ENCODE measurements around the gene PRCC. TPM values are rescaled to one million over a fixed set of nuclear protein-coding genes. Genes with fewer than 3 reads are reported as not detected.
A peak's percentile ranks its signal among the peaks of the same experiment; 100 is the strongest.

PRCC gene
- total RNA-seq, 2 experiments from 2014 or later: 71.9 to 75.5 TPM

- Mint-ChIP-seq H3K27me3 (ENCODE audit: low read depth) (no peaks in the 10 kb centered on the region), H3K9me3 (ENCODE audit: insufficient read depth) (no peaks in the 10 kb centered on the region), H3K4me1 (ENCODE audit: low read depth) (peaks cover 65% of the 10 kb centered on the region), H3K36me3 (ENCODE audit: low read depth) (peaks cover 70% of the 10 kb centered on the region), H3K4me3 (peak overlapping the region; percentile 42), H3K27ac (peak overlapping the region; percentile 84)
- CTCF ChIA-PET: interaction anchor here (0.6 to 11.2 kb wide), 11 partner anchors 8 to 119 kb away, joined by 3 to 164 read pairs (median 4); partner anchors contain the start of genes INSRR and NTRK1
- POLR2A ChIA-PET: interaction anchor here (1.3 to 12.8 kb wide), 7 partner anchors 8 to 53 kb away, joined by 4 to 115 read pairs (median 6); partner anchors contain the start of genes INSRR, NTRK1 and SH2D2A
- ATAC-seq (no peak), DNase-seq (no peak)
Measured at GRCh38 chr1:156808186-156809030, 41.1 kb downstream of the PRCC start.

- Mint-ChIP-seq H3K36me3 (ENCODE audit: low read depth) (peaks cover 79% of the 10 kb centered on the region), H3K27ac (peak overlapping the region; percentile 84), H3K4me3 (no peak overlapping the region), H3K4me1 (ENCODE audit: low read depth) (peaks cover 69% of the 10 kb centered on the region), H3K27me3 (ENCODE audit: low read depth) (no peaks in the 10 kb centered on the region), H3K9me3 (ENCODE audit: insufficient read depth) (no peaks in the 10 kb centered on the region)
- ATAC-seq (no peak), DNase-seq (no peak)
- POLR2A ChIA-PET: interaction anchor here (1.6 to 5.7 kb wide), 2 partner anchors 8 to 24 kb away, joined by 4 to 30 read pairs; no protein-coding TSS in a partner anchor
- CTCF ChIA-PET: interaction anchor here (0.6 to 11.2 kb wide), 5 partner anchors 8 to 83 kb away, joined by 3 to 164 read pairs (median 13); partner anchors contain the start of genes INSRR and NTRK1
Measured at GRCh38 chr1:156809281-156809680, 41.9 kb downstream of the PRCC start.

DNA sequence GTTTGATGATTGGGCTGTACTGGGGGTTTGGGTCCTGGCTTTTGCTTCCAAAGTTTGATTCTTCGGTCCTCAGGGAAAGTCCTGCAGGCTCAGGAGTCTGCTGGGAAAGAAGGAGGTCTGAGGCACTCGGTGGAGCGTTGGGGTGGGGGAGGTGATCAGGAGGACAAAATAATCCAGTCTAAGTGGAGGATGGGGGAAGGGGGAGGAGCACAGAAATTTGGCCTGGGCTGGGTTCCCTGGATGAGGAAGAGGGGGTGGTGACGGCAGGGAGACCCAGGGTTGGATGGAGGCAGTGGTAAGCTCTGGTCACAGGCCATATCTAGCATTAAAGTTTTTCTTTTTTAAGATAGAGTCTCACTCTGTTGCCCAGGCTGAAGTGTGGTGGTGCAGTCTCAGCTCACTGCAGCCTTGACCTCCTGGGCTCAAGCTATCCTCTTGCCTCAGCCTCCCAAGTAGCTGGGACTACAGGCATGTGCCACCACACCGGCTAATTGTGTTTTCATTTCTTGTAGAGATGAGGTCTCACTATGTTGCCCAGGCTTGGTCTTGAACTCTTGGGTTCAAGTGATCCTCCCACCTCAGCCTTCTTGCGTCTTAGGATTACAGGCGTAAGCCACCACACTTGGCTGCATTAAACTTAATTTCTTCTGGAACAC, 42.5 kb downstream of the PRCC start:
- POLR2A ChIA-PET: interaction anchor here (0.6 to 5.7 kb wide), 3 partner anchors 9 to 39 kb away, joined by 3 to 30 read pairs (median 4); no protein-coding TSS in a partner anchor
- Mint-ChIP-seq H3K27ac (peak overlapping the region; percentile 66), H3K36me3 (ENCODE audit: low read depth) (peaks cover 84% of the 10 kb centered on the region), H3K9me3 (ENCODE audit: insufficient read depth) (no peaks in the 10 kb centered on the region), H3K4me1 (ENCODE audit: low read depth) (peaks cover 71% of the 10 kb centered on the region), H3K27me3 (ENCODE audit: low read depth) (no peaks in the 10 kb centered on the region), H3K4me3 (no peak overlapping the region)
- DNase-seq (no peak), ATAC-seq (no peak)
- CTCF ChIA-PET: interaction anchor here (0.8 to 11.2 kb wide), 5 partner anchors 10 to 84 kb away, joined by 4 to 164 read pairs (median 20); partner anchors contain the start of genes INSRR and NTRK1

GRCh38 chr1:156811168-156811567, 43.8 kb downstream of the PRCC start:
- Mint-ChIP-seq H3K36me3 (ENCODE audit: low read depth) (peaks cover 91% of the 10 kb centered on the region), H3K27ac (peak overlapping the region; percentile 100), H3K27me3 (ENCODE audit: low read depth) (no peaks in the 10 kb centered on the region), H3K4me3 (no peak overlapping the region), H3K9me3 (ENCODE audit: insufficient read depth) (no peaks in the 10 kb centered on the region), H3K4me1 (ENCODE audit: low read depth) (peaks cover 78% of the 10 kb centered on the region)
- POLR2A ChIA-PET: interaction anchor here (1.0 to 5.7 kb wide), 2 partner anchors 10 to 38 kb away, joined by 4 to 30 read pairs; no protein-coding TSS in a partner anchor
- no peak for DNase-seq
- ATAC-seq: no peak
- CTCF ChIA-PET: interaction anchor here (1.9 to 11.2 kb wide), 4 partner anchors 11 to 85 kb away, joined by 5 to 164 read pairs (median 54); partner anchors contain the start of genes INSRR and NTRK1

DNA sequence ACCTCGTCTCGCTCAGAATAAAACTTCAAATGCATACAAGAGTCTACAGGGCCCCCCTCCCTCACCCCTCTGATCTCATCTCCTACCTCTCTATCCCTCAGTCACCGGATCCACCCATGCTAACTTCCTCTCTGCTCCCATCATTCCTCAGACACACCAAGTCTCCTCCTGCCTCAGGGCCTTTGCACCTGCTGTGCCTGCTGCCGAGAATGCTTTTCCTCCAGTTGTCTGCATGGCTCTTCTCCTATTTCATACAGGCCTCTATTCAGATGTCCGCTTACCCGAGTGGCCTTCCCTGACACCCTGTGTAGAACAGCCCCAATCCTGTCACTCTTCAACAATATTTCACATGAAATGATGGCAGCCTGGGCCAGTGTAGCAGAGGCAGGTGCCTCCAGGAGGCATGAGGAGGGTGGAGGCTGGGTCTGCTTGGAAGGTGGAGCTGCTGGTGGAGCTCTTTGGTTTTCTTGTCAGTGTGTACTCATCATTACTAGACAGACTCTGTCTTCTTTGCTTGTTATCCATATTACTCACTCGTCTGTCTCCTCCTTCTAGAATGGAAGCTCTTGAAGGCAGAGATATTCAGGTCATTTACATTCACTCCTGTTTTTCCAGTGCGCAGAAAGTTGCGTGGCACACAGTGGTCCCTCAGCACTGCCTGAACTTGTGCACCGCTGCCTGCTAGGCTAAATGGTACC, 45.1 kb downstream of the PRCC start:
- peaks cover 84% of the 10 kb centered on the region for H3K36me3 Mint-ChIP-seq (ENCODE audit: low read depth)
- peaks cover 78% of the 10 kb centered on the region for H3K4me1 Mint-ChIP-seq (ENCODE audit: low read depth)
- H3K9me3 Mint-ChIP-seq (ENCODE audit: insufficient read depth): no peaks in the 10 kb centered on the region
- peak overlapping the region; percentile 92 for H3K4me3 Mint-ChIP-seq
- peak overlapping the region; percentile 100 for H3K27ac Mint-ChIP-seq
- ATAC-seq (no peak), DNase-seq (no peak)
- POLR2A ChIA-PET: interaction anchor here (2.4 to 5.7 kb wide), 2 partner anchors 11 to 36 kb away, joined by 10 to 30 read pairs; no protein-coding TSS in a partner anchor
- CTCF ChIA-PET: interaction anchor here (0.9 to 11.2 kb wide), 12 partner anchors 10 to 151 kb away, joined by 3 to 164 read pairs (median 8); partner anchors contain the start of genes INSRR, MRPL24 and NTRK1
- no peaks in the 10 kb centered on the region for H3K27me3 Mint-ChIP-seq (ENCODE audit: low read depth)

DNA sequence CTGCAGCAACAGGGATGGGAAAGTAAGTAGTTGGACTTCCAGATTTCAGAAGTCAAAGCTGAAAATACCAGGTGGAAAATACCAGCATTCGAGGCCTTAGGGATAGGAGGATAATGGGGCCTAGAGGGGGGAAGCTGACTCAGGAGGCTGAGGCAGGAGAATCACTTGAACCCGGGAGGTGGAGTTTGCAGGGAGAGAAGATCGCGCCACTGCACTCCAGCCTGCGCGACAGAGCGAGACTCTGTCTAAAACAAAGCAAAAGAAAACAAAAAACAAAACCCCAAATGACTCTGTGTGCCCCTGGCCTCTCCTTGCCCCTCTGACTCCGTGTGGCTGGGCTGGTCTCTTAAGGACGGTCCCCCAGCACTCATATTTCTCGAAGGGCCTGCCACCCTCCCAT, 46.0 kb downstream of the PRCC start:
- POLR2A ChIA-PET: interaction anchor here (0.6 to 5.7 kb wide), 6 partner anchors 7 to 48 kb away, joined by 3 to 39 read pairs (median 8); no protein-coding TSS in a partner anchor
- Mint-ChIP-seq H3K27ac (peak overlapping the region; percentile 100), H3K9me3 (ENCODE audit: insufficient read depth) (no peaks in the 10 kb centered on the region), H3K27me3 (ENCODE audit: low read depth) (no peaks in the 10 kb centered on the region), H3K4me1 (ENCODE audit: low read depth) (peaks cover 74% of the 10 kb centered on the region), H3K4me3 (peak overlapping the region; percentile 92), H3K36me3 (ENCODE audit: low read depth) (peaks cover 76% of the 10 kb centered on the region)
- DNase-seq (no peak), ATAC-seq (no peak)
- CTCF ChIA-PET: interaction anchor here (1.0 to 11.2 kb wide), 15 partner anchors 9 to 79 kb away, joined by 3 to 164 read pairs (median 6); partner anchors contain the start of genes INSRR, MRPL24, NTRK1 and PEAR1

GRCh38 chr1:156813750-156814570, 46.6 kb downstream of the PRCC start:
- CTCF ChIA-PET: interaction anchor here (0.7 to 11.2 kb wide), 27 partner anchors 8 to 152 kb away, joined by 3 to 164 read pairs (median 4); partner anchors contain the start of genes INSRR, MRPL24, NTRK1 and PEAR1
- ATAC-seq (peak; percentile 55), DNase-seq (peak; percentile 83)
- Mint-ChIP-seq H3K27me3 (ENCODE audit: low read depth) (no peaks in the 10 kb centered on the region), H3K36me3 (ENCODE audit: low read depth) (peaks cover 71% of the 10 kb centered on the region), H3K27ac (peak overlapping the region; percentile 100), H3K4me1 (ENCODE audit: low read depth) (peaks cover 70% of the 10 kb centered on the region), H3K9me3 (ENCODE audit: insufficient read depth) (no peaks in the 10 kb centered on the region), H3K4me3 (peak overlapping the region; percentile 92)
- POLR2A ChIA-PET: interaction anchor here (0.6 to 5.7 kb wide), 6 partner anchors 8 to 48 kb away, joined by 3 to 39 read pairs (median 8); no protein-coding TSS in a partner anchor

DNA sequence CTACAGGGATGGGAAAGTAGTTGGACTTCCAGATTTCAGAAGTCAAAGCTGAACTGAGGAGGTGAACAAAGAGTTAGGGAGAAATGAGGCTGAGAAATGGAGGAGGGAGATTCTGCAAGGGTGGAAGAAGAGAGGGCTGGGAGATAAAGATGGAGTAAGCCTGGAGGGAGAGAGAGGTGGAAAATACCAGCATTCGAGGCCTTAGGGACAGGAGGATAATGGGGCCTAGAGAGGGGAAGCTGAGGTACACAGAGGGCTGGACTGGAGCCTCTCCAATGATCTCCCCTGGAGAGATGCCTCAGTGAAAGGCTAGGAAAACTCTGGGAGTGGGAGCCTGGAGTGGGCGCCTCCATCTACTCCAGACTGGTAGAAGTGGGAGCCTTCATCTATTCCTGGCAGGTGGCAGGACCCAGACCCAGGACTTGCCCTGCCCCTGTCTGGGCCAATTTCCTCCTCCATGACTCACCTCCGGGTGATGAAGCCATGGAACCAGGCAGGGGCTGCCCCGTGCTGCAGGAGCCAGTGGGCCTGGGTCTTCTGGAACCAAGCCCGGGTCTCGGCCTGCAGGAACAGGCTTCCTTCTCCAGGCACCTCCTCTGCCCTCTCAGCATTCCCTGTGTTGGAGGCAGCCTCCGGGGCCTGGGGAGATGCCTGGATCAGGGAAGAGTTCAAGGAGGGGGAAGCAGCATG, 47.4 kb downstream of the PRCC start:
- peak overlapping the region; percentile 100 for H3K27ac Mint-ChIP-seq
- ChIA-PET CTCF (interaction anchor here (0.7 to 11.2 kb wide), 25 partner anchors 8 to 151 kb away, joined by 3 to 164 read pairs (median 4); partner anchors contain the start of genes INSRR, MRPL24, NTRK1 and PEAR1), POLR2A (interaction anchor here (1.2 to 5.7 kb wide), 5 partner anchors 9 to 47 kb away, joined by 5 to 39 read pairs (median 10); no protein-coding TSS in a partner anchor)
- H3K27me3 Mint-ChIP-seq (ENCODE audit: low read depth): no peaks in the 10 kb centered on the region
- peaks cover 65% of the 10 kb centered on the region for H3K4me1 Mint-ChIP-seq (ENCODE audit: low read depth)
- peak overlapping the region; percentile 92 for H3K4me3 Mint-ChIP-seq
- peak; percentile 43 for DNase-seq
- no peaks in the 10 kb centered on the region for H3K9me3 Mint-ChIP-seq (ENCODE audit: insufficient read depth)
- no peak for ATAC-seq
- H3K36me3 Mint-ChIP-seq (ENCODE audit: low read depth): peaks cover 65% of the 10 kb centered on the region

DNA sequence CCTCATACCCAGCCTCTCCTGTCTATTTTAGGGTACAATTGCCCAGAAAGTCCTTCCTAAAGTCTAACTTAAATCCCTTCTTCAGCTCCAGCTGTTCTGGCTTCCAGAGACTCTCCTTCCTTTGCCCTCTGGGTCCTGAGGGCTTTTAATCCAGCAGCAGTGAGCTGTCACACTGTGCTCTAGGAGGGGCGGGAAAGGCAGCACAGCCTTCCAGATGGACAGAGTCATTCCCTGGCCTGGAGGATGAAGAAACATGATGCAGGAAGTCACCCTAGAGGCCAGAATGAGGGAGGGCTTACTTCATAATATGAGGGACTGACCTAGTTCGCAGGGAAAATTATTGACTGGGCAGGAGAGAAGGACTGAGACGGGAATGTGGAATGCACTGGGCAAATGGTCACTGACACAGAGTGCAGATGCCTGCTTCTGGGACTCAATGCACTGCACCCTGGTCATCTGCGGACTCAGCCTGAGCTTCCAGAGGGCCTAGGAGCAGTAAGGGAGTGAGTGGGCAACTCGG, 48.0 kb downstream of the PRCC start:
- no peaks in the 10 kb centered on the region for H3K27me3 Mint-ChIP-seq (ENCODE audit: low read depth)
- H3K4me1 Mint-ChIP-seq (ENCODE audit: low read depth): peaks cover 62% of the 10 kb centered on the region
- H3K27ac Mint-ChIP-seq: peak overlapping the region; percentile 100
- no peak for DNase-seq
- H3K4me3 Mint-ChIP-seq: peak overlapping the region; percentile 92
- ChIA-PET CTCF (interaction anchor here (1.2 to 11.2 kb wide), 6 partner anchors 11 to 89 kb away, joined by 3 to 164 read pairs (median 34); partner anchors contain the start of genes INSRR and NTRK1), POLR2A (interaction anchor here (1.9 to 5.5 kb wide), 4 partner anchors 9 to 87 kb away, joined by 9 to 39 read pairs (median 16); partner anchors contain the start of genes ISG20L2, METTL25B and NTRK1)
- no peak for ATAC-seq
- peaks cover 60% of the 10 kb centered on the region for H3K36me3 Mint-ChIP-seq (ENCODE audit: low read depth)
- H3K9me3 Mint-ChIP-seq (ENCODE audit: insufficient read depth): no peaks in the 10 kb centered on the region

Measured in activated CD8-positive, alpha-beta T cell treated with anti-CD3 and anti-CD28 coated beads, Interleukin-2, amount 10 ng/mL, durations not matched to agents 7 days and 5 days (primary cell).